22Rv1 (cell line): ENCODE data around the gene NFKBIB.

Experiments
- CTCF ChIP-seq: fragments of 450-650 bp; IDR thresholded peaks from 2 replicates; pipeline ENCODE4 v1.5.1; 2017; ENCODE audit warnings: mild to moderate bottlenecking
- ZFX ChIP-seq: fragments of 450-650 bp; IDR thresholded peaks from 2 replicates; pipeline ENCODE4 v1.6.1; 2017; ENCODE audit warnings: antibody characterized with exemption, borderline replicate concordance

GRCh38 chr19:38933544-38933943 lies 33.8 kb downstream of the NFKBIB start:
- TF ChIP-seq CTCF = no peak
- TF ChIP-seq ZFX = no peak
